ENCODE results near the gene CHST1.

Gene CHST1

DNA sequence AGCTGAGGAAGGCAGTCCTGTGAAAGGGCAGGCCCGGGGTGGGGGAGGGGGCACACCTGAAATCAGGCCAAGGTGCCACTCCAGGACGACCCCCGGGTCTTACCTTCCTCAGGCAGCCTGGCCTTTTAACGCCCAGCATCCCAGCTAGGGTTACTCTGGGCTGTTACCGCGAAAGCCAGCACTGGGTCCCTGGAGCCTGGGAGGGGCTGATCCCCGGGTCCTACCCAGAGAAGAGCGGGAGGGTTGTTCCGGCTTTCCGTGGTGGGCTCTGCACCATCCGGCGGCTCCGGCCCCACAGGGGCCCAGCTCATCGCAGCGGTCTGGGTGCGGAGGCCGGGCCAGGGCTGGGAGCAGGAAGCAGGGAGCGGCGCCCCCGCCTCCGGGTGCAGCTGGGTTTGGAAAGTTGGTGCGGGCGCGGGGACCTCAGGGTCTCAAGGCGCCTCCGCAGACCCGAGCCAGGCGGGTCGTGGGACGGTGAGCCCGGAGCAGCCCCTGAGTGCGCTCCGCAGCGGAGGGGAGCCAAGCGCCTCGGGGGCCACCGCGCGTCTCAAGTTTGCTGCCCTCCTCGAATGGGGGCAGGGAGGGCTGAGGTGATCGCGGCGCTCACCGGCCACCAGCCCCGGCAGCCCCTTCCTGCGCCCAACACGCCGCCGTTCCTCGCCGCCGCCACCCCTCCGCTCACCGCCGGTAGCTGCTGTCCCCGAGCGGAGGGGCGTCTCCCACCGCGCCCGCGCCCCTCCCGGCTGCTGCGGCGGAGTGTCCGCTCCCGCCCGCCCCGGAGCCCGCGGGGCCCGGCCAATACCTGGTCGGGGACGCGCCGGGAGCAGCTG lies 831 bp downstream of the CHST1 start:
- TF ChIP-seq, protein P1, sequence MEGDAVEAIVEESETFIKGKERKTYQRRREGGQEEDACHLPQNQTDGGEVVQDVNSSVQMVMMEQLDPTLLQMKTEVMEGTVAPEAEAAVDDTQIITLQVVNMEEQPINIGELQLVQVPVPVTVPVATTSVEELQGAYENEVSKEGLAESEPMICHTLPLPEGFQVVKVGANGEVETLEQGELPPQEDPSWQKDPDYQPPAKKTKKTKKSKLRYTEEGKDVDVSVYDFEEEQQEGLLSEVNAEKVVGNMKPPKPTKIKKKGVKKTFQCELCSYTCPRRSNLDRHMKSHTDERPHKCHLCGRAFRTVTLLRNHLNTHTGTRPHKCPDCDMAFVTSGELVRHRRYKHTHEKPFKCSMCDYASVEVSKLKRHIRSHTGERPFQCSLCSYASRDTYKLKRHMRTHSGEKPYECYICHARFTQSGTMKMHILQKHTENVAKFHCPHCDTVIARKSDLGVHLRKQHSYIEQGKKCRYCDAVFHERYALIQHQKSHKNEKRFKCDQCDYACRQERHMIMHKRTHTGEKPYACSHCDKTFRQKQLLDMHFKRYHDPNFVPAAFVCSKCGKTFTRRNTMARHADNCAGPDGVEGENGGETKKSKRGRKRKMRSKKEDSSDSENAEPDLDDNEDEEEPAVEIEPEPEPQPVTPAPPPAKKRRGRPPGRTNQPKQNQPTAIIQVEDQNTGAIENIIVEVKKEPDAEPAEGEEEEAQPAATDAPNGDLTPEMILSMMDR (IDR thresholded peaks at IDR 0.05; ENCODE audit: borderline replicate concordance, control extremely low read depth, extremely low read depth, insufficient read depth, missing control alignments): no peak
- DNase-seq (ENCODE audit: low spot score): no peak
- in situ Hi-C loops (cut with MboI; ENCODE audit: low sequenced_read_pairs, unreplicated experiment): no loop called here

DNA sequence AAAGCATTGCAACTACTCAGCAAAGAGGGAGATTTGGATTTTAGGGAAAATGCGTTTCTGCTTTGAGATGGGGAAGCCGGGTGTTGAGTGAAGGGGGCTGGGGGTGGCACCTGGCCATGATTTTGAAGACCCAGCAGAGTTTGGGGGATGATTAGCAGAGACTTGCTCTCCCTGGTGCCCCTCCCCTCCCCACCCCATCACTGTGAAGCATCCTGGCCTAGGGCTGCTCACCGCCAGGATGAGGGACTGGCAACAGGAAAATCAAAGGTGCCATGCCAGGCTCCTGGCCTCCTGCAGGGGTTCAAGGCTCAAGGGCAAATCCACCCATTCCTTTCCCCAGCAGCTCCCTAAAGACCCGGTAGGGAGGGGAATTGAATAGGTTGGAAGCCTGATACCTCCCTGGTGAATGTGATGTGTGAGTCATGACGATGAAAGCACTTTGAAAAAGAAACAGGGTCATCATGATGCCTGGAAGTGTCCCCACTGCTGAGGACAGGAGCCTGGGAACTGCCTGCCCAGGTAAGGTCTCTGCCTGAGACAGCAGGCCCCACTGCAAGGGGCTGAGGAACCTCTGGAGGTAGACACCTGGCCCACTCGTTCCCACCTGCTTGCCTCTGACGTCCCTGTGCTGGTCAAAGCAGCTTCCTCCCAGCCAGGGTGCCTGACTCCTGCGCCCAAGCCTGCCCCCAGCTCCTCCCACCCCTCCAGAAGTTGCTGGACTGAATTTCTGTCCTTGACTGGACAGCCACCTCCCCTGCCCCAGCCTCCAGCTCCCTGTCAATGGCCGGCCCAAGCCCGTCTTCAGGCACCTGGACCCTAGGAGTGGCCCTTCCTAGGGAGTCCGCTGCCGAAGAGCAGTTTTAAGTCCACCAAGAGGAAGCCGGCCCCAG lies 1.7 kb downstream of the CHST1 start:
- DNase-seq (ENCODE audit: low spot score): no peak
- in situ Hi-C loops (cut with MboI; ENCODE audit: low sequenced_read_pairs, unreplicated experiment): no loop called here
- TF ChIP-seq, protein P1 (IDR thresholded peaks at IDR 0.05; ENCODE audit: borderline replicate concordance, control extremely low read depth, extremely low read depth, insufficient read depth, missing control alignments): no peak

DNA sequence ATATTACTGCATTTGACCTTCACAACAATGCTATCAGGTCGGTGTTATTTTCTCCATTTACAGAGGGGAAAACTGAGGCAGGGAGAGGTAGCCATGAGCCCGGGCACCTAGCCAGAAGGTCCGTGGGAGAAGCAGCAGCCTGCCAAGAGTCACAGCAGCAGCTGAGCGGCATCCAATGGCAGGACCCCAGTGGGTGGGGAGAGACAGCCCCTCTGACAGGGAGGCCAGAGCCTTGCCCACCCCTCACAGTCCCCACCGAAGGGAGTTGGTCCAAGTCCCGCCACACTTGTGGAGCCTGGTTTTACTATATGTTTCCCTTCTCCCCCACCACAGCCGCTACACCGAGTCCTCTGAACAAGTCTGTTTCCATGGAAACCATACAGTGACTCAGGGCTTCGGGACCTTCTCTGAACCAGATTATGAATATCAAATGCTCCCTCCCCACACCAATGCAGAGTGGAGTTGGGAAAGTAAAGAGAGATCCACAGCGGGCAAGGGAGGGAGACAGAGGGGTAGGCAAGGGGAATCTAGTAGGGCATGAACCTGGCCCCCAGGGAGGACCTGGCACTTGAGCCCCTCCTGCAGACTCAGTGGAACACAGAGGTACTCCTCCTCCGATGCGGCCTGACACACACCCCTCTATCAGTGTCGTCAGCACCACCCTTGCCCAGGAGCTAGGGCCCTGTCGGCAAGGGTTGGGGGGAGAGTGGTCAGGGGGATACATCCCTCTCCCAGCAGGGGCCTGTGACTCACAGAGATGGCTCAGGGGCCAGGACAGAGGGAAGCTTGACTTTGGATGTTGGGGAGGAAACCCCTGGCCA lies 2.5 kb downstream of the CHST1 start:
- TF ChIP-seq, protein P1 (IDR thresholded peaks at IDR 0.05; ENCODE audit: borderline replicate concordance, control extremely low read depth, extremely low read depth, insufficient read depth, missing control alignments): no peak
- DNase-seq (ENCODE audit: low spot score): no peak
- in situ Hi-C loops (cut with MboI; ENCODE audit: low sequenced_read_pairs, unreplicated experiment): no loop called here

DNA sequence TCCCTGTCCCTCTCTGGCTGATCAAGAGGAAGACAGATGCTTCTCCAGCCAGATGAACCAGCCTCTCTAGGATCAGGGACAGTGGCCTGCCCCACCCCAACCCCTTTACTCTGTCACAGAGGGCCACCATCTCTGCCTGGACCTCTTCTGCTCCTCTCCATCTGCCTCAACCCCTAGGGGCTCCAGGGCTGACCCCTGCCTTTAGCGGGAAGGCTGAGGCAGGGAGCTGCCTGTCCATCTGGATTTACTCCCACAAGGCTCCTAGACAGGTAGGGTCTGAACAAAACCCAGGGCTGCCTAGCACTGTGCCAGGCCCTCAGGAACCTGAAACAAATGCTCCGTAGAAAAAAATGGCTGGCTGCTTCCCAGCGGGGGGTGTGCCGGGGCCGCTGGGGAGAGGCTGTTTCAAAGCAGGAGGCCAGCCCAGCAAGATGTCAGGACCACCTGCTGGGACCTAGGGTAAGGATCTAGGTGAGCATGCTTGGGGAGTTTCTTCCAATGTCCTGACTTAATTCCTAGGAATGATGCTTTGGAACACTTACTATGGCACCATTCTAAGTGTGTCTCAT lies 3.2 kb downstream of the CHST1 start:
- in situ Hi-C loops (cut with MboI; ENCODE audit: low sequenced_read_pairs, unreplicated experiment): no loop called here
- no peak for DNase-seq (ENCODE audit: low spot score)
- TF ChIP-seq, protein P1 (IDR thresholded peaks at IDR 0.05; ENCODE audit: borderline replicate concordance, control extremely low read depth, extremely low read depth, insufficient read depth, missing control alignments): no peak

DNA sequence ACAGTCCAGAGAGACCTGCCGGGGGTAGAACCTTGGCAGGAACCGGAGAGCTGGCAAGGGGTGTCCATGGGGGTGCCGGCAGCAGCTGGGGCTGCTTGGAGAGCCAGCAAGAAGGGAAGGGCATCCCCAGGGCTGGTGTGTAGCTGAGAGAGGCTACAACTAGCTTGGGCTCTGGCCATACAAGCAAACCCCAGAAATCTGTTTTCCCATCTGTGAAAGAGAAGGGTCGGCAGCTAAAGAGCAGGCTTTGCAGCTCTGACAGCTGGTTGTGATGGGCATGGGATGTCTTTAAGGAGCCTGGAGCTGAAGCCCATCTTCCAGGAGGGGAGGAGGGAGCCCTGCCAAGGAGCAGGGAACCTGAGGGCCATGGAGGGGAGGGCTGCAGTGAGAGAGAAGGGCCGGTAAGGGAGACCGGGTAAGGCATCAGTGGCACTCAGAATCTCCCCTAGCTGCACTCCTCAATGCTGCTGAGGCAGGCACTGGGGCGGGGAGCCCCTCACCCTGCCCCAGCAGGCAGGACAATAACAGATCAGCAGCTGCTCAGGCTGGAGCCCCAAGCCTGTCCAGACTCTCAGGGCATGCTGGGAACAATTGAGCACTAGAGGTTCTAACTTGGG lies 3.9 kb downstream of the CHST1 start:
- TF ChIP-seq, protein P1 (IDR thresholded peaks at IDR 0.05; ENCODE audit: borderline replicate concordance, control extremely low read depth, extremely low read depth, insufficient read depth, missing control alignments): no peak
- no peak for DNase-seq (ENCODE audit: low spot score)
- in situ Hi-C loops (cut with MboI; ENCODE audit: low sequenced_read_pairs, unreplicated experiment): no loop called here
